Testis (tissue), 3 donors: Measurements from ENCODE around the gene SH3RF3. TPM values are rescaled to one million over a fixed set of nuclear protein-coding genes. Genes with fewer than 3 reads are reported as not detected.

Experiments
- DNase-seq: peaks from one replicate; pipeline ENCODE4 v3.0.0-alpha.2; 2019
- H3K27ac ChIP-seq, 2 donors: fragments of 200-600 bp; sonication (generic); one replicate each; pipeline ENCODE4 v1.5.1; 2019
- H3K27me3 ChIP-seq: fragments of 200-600 bp; sonication (generic); one replicate; pipeline ENCODE4 v1.5.1; 2019
- H3K36me3 ChIP-seq: fragments of 200-600 bp; sonication (generic); one replicate; pipeline ENCODE4 v1.5.1; 2017; ENCODE audit warnings: low read depth; ENCODE audit errors: missing control alignments
- H3K4me1 ChIP-seq: fragments of 200-600 bp; sonication (generic); one replicate; pipeline ENCODE4 v1.5.1; 2019
- H3K4me3 ChIP-seq, 2 donors: fragments of 200-600 bp; sonication (generic); one replicate each; pipeline ENCODE4 v1.5.1; 2017 to 2019
- H3K9me3 ChIP-seq: fragments of 200-600 bp; sonication (generic); one replicate; pipeline ENCODE4 v1.5.1; 2017
- CTCF ChIP-seq, 3 experiments: fragments of 450-650 bp in 2 of 3; fragments of 200-600 bp in 1 of 3; sonication (generic) in 1 of 3; IDR thresholded peaks; one replicate each; pipeline ENCODE4 v1.5.1; 2016 to 2019; ENCODE audit warnings: antibody characterized with exemption in 3 of 3, mild to moderate bottlenecking in 2 of 3, moderate library complexity in 1 of 3
- POLR2A ChIP-seq: fragments of 450-650 bp; IDR thresholded peaks from one replicate; pipeline ENCODE4 v1.6.1; 2017; ENCODE audit warnings: antibody characterized with exemption, mild to moderate bottlenecking, moderate library complexity
- WGBS, 2 donors: methylation state at CpG; one replicate each; pipeline ENCODE4 v1.1.5; 2018; 5-methylcytosine and 5-hydroxymethylcytosine counted together
- intact Hi-C: fragments of 100-400 bp; cut with DNase I; formaldehyde crosslinking; loops from one replicate; pipeline ENCODE4 v1.15.1; 2023; ENCODE audit warnings: low total_unique reads
- polyA plus RNA-seq: library from polyadenylated mRNA; stranded (reverse); fragments of 350-450 nt; fragmentation: Illumina TruSeq; extraction: RNeasy Lipid Tissue Mini Kit (QIAGEN cat#74804); gene quantifications from one replicate; pipeline ENCODE4 v1.2.3, GENCODE V29; 2014; ENCODE audit warnings: low read depth, low replicate concordance; ENCODE audit not compliant: insufficient read depth
- total RNA-seq, 2 donors: library from RNA; depleted of rRNA; stranded (reverse); fragments of >200 nt; gene quantifications; one replicate each; pipeline ENCODE4 v1.2.3, GENCODE V29; 2016

The SH3RF3 gene
- total and polyA plus RNA-seq, 3 donors from 2014 or later = 9.3 to 20.1 (median 16.5) TPM

- no peak overlapping the region for H3K4me3 ChIP-seq
- WGBS, 2 donors = 81 to 89% methylated on average over 9 to 11 of the region's 11 CpGs
- H3K27ac ChIP-seq = no peak overlapping the region
- no peaks in the 10 kb centered on the region for H3K36me3 ChIP-seq
- H3K9me3 ChIP-seq = no peaks in the 10 kb centered on the region
- DNase-seq = no peak
- no peaks in the 10 kb centered on the region for H3K27me3 ChIP-seq
- H3K4me1 ChIP-seq = peaks cover 3% of the 10 kb centered on the region
- no peak for TF ChIP-seq POLR2A
- intact Hi-C loops = no loop called here
These were observed 140.9 kb downstream of the SH3RF3 start for GRCh38 chr2:109269706-109270504.

GRCh38 chr2:109270505-109271312 lies 141.7 kb downstream of the SH3RF3 start:
- DNase-seq = no peak
- WGBS, 2 donors = 78 to 80% methylated on average over 13 to 16 of the region's 16 CpGs
- Histone ChIP-seq H3K9me3 (no peaks in the 10 kb centered on the region), H3K36me3 (no peaks in the 10 kb centered on the region), H3K27ac (no peak overlapping the region), H3K4me3 (no peak overlapping the region), H3K4me1 (peaks cover 3% of the 10 kb centered on the region), H3K27me3 (no peaks in the 10 kb centered on the region)
- no peak for TF ChIP-seq CTCF (IDR thresholded peaks at IDR 0.05)
- no peak for TF ChIP-seq POLR2A
- intact Hi-C loops = no loop called here

- H3K36me3 ChIP-seq = no peaks in the 10 kb centered on the region
- DNase-seq = no peak
- TF ChIP-seq POLR2A (no peak), CTCF (IDR thresholded peaks at IDR 0.05) (no peak)
- H3K4me3 ChIP-seq = no peak overlapping the region
- no peaks in the 10 kb centered on the region for H3K27me3 ChIP-seq
- no peaks in the 10 kb centered on the region for H3K9me3 ChIP-seq
- intact Hi-C loops = no loop called here
- WGBS, 2 donors = 87 to 96% methylated on average over 3 of the region's 3 CpGs
- peaks cover 3% of the 10 kb centered on the region for H3K4me1 ChIP-seq
- H3K27ac ChIP-seq = no peak overlapping the region
These were observed 142.9 kb downstream of the SH3RF3 start for GRCh38 chr2:109271920-109272319.

- TF ChIP-seq POLR2A (no peak), CTCF (IDR thresholded peaks at IDR 0.05) (no peak)
- H3K4me3 ChIP-seq = no peak overlapping the region
- H3K27ac ChIP-seq = no peak overlapping the region
- no peak for DNase-seq
- peaks cover 2% of the 10 kb centered on the region for H3K4me1 ChIP-seq
- no peaks in the 10 kb centered on the region for H3K27me3 ChIP-seq
- WGBS, 2 donors = 80 to 91% methylated on average over 7 to 14 of the region's 15 CpGs
- no peaks in the 10 kb centered on the region for H3K36me3 ChIP-seq
- H3K9me3 ChIP-seq = no peaks in the 10 kb centered on the region
- intact Hi-C loops = no loop called here
These were observed 143.5 kb downstream of the SH3RF3 start for GRCh38 chr2:109272461-109272860.
